WTC11 (cell line): ENCODE measurements around the gene LAT.

ENCODE experiments used
- ATF6 ChIP-seq: sonication (generic); formaldehyde crosslinking; IDR thresholded peaks from 2 replicates; pipeline ENCODE4 v1.8.1; 2023; ENCODE audit warnings: mild to moderate bottlenecking, missing genetic modification reagents
- CTCF ChIP-seq: fragments of 200-600 bp; IDR thresholded peaks from 2 replicates; pipeline ENCODE4 v1.8.0; 2022; ENCODE audit warnings: antibody characterized with exemption
- E2F5 ChIP-seq: sonication (generic); formaldehyde crosslinking; IDR thresholded peaks from 2 replicates; pipeline ENCODE4 v1.8.1; 2022; ENCODE audit warnings: mild to moderate bottlenecking, moderate library complexity, missing genetic modification reagents
- ESRRA ChIP-seq: sonication (generic); formaldehyde crosslinking; IDR thresholded peaks from 2 replicates; pipeline ENCODE4 v1.8.1; 2022; ENCODE audit warnings: mild to moderate bottlenecking, missing genetic modification reagents, borderline replicate concordance
- HMGXB4 ChIP-seq: sonication (generic); formaldehyde crosslinking; IDR thresholded peaks from 2 replicates; pipeline ENCODE4 v1.8.1; 2023; ENCODE audit warnings: mild to moderate bottlenecking, moderate library complexity, missing genetic modification reagents
- JUN ChIP-seq: sonication (generic); formaldehyde crosslinking; IDR thresholded peaks from 2 replicates; pipeline ENCODE4 v1.8.0; 2023; ENCODE audit warnings: mild to moderate bottlenecking, missing genetic modification reagents
- KAT7 ChIP-seq: sonication (generic); formaldehyde crosslinking; IDR thresholded peaks from 2 replicates; pipeline ENCODE4 v1.8.1; 2023; ENCODE audit warnings: missing genetic modification reagents, mild to moderate bottlenecking, borderline replicate concordance
- SP1 ChIP-seq: sonication (generic); formaldehyde crosslinking; conservative IDR thresholded peaks from 2 replicates; pipeline ENCODE4 v1.8.1; 2022; ENCODE audit warnings: missing genetic modification reagents
- TCF7 ChIP-seq: sonication (generic); formaldehyde crosslinking; IDR thresholded peaks from 2 replicates; pipeline ENCODE4 v1.8.0; 2022; ENCODE audit warnings: mild to moderate bottlenecking, low read depth, missing genetic modification reagents, moderate library complexity

- no peak for TF ChIP-seq ATF6 (CRISPR knock-in tag)
- peak; percentile 44 for TF ChIP-seq CTCF
- TF ChIP-seq JUN (CRISPR knock-in tag) = no peak
- TF ChIP-seq KAT7 = no peak
- no peak for TF ChIP-seq SP1 (CRISPR knock-in tag)
- TF ChIP-seq HMGXB4 (CRISPR knock-in tag) = no peak
- no peak for TF ChIP-seq E2F5
- TF ChIP-seq TCF7 (CRISPR knock-in tag) = no peak
- TF ChIP-seq ESRRA (CRISPR knock-in tag) = no peak
Measured at GRCh38 chr16:28974007-28974436, 10.8 kb upstream of the LAT start.
